NCI-H146 (cell line): ENCODE results near the gene PDK2.

ENCODE experiments used
- DNase-seq: peaks from one replicate; lab custom pipeline; 2025; lab: John Stamatoyannopoulos, UW

The PDK2 gene

GRCh38 chr17:50117202-50118051 lies 22.3 kb downstream of the PDK2 start:
- peak; percentile 43 for DNase-seq

GRCh38 chr17:50118076-50118827 lies 23.1 kb downstream of the PDK2 start:
- DNase-seq, result no peak

- DNase-seq, result no peak
These were observed 23.7 kb downstream of the PDK2 start for GRCh38 chr17:50118828-50119218.

DNA sequence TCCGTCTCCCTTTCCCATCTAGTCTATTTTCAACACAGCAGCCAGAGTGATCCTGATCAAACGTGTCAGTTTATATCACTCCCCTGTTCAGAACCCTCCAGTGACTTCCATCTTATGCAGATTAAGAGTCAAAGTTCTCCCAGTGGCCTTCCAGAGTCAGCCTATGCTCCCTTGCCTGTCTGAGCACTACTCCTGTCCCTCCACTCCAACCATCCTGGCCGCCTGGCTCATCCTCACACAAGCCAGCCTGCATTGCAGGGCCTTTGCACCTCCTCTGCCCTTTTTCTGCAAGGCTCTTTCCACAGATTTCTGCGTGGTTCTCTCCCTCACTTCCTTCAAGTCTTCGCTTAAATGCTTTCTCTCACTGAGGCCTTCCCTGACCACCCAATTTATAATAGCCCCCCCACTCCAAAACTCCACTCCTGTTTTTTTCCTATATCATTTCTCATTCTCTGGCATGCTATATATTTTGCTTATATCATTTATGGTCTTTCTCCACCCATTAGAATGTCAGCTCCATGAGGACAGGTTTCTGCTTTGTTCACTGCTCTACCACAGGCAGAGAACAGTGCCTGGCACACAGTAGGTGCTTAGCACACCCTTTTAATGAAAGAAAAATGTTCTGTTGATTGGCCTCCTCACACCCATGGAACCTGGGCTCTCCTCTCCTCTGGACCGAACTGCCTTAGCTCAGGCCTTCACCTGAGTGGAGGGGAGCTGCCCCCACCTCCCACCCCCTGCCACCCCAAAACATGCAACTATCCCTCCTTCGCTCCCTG lies 25.5 kb downstream of the PDK2 start:
- DNase-seq, result no peak

DNA sequence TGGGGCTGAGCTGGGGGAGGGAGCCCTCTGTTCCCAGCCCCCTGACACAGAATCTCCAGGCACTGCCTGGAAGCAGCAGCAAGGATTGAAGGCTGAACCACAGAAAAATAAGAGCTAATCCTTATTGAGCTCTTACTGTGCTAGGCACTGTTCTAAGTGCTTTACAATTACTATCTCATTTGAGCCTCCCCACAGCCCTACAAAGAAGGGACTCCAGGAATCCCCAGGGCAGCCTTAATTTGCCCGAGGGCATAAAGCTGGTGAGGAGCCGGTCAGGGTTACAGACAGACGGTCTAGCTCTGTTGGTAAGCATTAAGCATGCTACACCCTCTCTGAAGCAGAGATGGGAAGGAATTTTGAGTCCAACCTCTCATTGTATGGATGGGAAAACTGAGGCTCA lies 27.8 kb downstream of the PDK2 start:
- DNase-seq, result peak; percentile 65

- DNase-seq, result peak; percentile 27
These were observed 28.6 kb downstream of the PDK2 start for GRCh38 chr17:50123649-50124349.

DNA sequence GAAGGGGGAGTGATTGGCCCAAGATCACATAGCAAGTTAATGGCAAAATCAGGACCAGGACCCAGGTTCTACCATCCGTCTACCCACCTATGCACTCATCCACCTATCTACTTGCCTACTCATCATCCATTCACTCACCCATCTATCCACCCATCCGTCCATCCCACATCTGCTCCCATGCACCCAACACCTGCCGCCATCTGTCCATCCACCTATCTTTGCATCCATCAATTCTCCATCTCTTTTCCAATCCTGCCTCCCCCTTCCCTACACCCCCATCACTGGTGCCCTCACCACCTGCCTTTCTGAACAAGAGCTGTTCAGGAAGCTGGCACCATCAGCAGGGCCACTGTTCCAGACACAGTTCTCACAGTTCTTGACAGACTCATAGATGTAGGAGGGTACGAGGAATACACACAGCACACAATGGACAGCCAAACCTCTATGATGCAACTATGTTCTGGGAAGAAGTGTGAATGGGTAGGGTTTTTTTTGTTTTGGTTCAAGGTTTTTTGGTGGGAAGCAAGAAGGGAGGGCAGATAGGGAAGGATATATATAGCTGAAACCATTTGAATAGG lies 30.4 kb downstream of the PDK2 start:
- no peak for DNase-seq

- no peak for DNase-seq
These were observed 32.7 kb downstream of the PDK2 start for GRCh38 chr17:50127697-50128361.

DNA sequence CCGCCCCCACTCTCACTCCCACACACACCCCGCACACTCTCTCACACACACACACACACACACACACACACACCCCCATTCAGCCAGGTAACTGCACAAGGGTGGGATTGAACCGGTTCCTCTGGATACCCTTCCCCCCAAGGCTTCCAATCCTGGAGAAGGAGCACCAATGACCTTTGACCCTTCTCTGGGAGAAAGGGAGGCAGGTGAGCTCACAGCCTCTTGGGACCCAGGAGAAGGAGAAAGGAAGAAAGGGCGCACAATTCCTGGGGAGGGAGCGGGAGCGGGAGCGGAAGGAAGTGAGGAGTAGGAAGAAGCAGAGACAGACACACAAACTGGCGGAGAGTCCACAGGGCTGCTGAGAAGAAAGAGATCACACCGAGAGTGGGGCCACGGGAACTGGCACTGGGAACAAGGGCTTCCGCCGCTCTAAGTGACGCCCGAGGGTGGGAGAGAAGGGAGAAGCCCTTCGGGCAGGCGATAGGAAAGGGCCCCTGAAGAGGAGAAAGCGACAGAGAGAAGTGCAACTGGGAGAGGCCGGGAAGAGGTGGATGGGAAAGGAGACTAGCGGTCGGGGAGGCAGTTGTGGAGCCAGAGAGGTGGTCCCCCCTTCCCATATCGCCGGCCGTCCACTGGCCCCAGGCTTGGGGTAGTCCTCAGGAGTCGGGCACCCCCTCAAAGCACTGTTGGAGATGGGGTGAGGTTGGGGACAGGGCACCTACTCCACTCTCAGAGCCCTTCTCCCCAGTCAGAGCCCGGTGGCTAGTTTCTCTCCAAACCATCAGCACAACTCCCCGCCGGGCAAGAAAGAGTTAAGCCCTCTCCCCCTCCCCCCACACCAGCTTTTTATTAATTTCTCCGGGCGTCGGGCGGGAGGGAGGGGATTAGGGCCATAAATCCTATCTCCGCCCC lies 33.5 kb downstream of the PDK2 start:
- no peak for DNase-seq

DNA sequence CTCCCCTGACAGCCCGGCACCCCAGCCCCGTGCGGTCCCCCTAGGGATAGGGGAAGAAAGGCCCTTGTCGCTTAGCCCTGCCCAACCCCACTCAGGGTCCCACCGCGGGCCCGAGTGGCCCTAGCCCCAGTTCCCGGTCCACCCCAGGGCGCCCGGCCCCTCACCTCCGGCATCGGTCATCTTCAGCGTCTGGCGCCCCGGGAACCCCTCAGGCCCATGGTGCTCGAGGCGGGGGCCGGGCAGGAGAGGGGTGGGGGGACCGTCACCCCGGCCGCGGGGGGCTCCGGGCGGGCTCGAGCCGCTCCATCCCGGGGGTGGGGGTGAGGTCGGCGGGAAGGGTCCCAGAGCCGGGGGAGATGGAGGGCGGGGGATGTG lies 34.2 kb downstream of the PDK2 start:
- no peak for DNase-seq

- DNase-seq, result peak; percentile 43
These were observed 34.8 kb downstream of the PDK2 start, which contains the start of gene SAMD14 for GRCh38 chr17:50129728-50130558. Gene SAMD14, minus strand, starts transcription at chr17:50130160. Its CDS starts 5,201 bp downstream, at chr17:50124959.

GRCh38 chr17:50130559-50131305 lies 35.6 kb downstream of the PDK2 start:
- peak; percentile 14 for DNase-seq

- DNase-seq, result no peak
These were observed 37.1 kb downstream of the PDK2 start for GRCh38 chr17:50132104-50132794.

- DNase-seq, result no peak
These were observed 38.0 kb downstream of the PDK2 start for GRCh38 chr17:50133028-50133768.

GRCh38 chr17:50133769-50134099 lies 38.6 kb downstream of the PDK2 start:
- DNase-seq, result no peak

DNA sequence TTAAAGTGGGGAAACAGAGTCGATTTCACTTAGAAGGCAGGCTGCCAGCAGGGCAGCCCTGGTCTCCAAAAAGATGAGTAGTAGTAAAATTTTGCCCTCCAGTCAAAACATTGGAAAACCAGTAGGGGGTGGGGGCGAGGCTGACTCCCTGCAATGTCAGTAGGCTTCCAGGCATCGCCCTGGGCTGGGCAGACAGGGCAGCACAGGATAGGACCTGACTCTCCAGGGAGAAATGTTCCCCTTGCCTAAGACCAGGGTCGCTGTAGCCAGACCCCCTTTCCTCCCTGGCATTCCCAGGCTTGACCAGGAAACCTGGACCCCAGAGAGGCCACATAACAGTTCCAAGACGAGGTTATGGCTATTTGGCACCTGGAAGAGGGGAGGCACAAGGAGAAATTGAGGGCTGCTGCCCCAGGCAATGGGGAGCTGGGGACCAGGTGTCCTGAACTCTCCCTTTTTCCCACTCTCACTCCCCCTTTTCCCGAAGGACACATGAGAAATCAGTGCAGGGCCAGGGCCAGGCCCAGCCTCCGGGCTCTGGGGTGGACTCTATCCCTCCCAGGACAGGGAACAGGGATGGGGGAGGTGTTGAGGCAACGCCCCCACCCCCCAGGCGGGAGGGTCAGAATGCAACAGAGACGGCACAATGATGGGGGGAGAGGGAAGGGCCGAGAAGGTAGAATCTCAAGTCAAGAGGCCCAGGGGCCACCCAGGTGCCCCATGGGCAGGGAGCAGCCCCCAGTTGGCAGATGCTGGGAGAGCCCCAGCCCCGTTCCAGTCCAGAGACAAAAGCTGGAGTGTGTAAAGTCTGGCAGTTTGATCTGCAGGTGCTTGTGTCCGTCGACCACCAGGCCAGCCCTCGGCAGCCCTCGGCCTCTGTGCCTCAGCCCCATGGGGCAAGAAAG lies 39.3 kb downstream of the PDK2 start:
- DNase-seq, result no peak
